HG03575 (cell line): ENCODE results near the gene KIAA1549.
"Not testable (repeated sequence)": the region's sequence is repeated elsewhere in the genome, so short reads cannot be mapped to it uniquely, and the experiment has no call there.

Experiments
- ATAC-seq: cut with Tn5 transposase; IDR thresholded peaks from one replicate; pipeline ENCODE4 v1.9.1; 2021; ENCODE audit not compliant: unreplicated experiment, insufficient number of reproducible peaks, low FRiP score; ENCODE audit errors: extremely low read depth

The KIAA1549 gene

DNA sequence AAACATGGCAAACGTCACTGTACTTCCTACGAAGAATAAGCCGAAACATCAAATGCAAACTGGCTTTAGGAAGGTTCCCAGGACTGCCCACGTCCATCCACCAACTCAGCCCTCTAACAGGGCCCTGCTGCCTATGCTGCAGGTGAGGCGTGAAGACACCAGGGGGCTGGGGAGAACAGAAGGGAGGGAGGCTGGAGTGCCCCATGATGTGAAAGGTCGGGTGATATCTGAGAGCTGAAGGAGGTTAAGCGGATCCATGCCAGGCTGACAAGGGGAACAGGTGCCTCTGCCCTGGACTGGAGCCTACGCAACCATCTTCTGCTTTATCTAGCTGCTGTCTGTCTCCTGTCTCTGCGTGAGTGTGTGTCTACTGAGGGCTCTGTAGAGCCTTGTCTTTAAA lies 143.0 kb downstream of the KIAA1549 start:
- ATAC-seq: no peak

DNA sequence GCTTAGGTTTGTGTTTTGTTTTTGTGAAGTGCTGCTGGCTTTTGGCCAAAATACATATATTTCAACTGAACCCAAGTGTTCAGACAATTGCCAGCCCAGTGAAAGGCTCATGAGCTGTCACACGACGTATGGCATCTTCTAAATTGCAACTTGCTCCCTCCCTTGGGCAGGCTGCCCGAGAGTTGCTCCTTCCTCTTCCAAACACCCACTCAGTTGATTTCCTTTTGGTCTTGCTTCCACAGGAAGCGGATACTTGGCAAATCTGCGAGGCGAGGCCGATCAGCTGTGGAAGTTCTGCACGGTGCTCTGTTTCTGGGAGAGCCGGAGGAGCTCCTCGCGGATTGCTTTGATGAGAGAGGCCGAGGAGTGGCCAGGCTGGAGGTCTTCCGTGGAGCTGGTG lies 143.6 kb downstream of the KIAA1549 start:
- no peak for ATAC-seq

DNA sequence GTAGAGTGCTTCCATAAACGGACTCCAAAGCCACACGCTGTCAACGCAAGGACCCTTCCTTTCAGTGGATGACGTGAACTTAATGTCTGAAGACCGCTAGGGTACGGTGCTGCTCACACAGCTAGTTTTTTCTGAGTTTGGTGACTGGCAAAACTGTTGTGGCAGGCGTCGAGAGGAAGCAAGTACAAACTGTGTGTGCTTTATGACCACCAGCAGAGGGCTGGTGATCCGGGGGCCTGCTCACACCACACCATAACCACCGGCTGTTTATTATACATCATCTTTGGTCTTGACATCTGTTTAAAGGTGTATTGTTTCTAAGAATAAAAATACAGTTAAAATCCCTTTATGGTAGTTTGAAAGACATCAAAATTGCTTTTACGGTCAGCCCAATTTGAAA lies 146.1 kb downstream of the KIAA1549 start:
- no peak for ATAC-seq

DNA sequence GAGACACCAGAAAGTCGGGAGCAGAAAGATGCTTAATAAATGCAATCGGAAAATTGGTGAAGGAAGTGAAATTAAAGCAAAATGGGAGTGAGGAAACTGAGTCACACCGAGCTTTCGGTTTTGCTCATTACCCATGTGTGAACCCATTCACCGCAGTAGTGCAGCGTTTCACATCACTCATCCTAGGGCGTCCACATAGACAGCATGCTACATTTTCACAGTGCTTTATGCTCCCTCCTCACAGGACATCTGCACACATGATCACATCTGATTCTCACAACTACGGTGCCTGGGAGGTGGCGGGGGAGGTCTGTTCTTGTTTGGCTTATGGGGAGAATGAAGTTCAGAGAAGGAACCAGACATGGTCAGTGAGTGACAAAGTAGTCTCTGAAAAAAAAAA lies 146.6 kb downstream of the KIAA1549 start:
- ATAC-seq: no peak

DNA sequence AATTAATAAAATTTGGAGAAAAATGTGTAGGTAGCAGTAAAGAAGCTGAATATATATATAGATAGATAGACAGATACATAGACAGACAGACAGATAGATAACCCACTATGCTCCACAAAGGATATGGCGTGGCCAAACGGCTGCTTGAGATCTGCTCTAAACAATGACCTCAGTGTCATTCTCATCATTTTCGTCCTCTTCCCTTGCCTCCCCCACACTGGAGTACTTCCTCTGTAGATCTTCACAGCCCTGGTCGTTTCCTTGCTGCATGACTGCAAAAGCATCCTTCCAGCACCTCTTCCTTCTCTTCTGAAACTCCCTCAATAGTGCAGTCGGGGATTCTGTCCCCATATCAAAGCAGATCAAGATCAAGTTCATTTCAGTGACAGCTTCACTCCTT lies 147.6 kb downstream of the KIAA1549 start:
- ATAC-seq: no peak

DNA sequence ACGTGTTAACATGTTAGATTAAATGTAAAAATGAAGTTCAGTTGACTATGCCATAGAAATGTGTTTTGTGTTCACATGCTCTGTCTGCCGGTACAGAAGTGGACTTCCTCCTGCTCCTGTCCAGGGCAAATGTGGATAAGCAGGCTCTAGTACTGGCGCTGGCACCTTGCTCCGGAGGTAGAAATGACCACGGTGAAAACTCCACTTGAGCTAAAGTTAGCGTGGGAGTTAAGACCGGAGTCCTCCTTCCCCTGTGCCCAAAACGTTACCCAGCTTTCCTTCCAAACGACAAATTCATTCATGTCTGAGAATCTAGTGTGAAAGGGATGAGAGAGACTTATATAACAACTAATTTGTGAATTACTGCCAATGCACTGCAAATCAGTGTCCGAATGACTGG lies 148.2 kb downstream of the KIAA1549 start:
- ATAC-seq: no peak

DNA sequence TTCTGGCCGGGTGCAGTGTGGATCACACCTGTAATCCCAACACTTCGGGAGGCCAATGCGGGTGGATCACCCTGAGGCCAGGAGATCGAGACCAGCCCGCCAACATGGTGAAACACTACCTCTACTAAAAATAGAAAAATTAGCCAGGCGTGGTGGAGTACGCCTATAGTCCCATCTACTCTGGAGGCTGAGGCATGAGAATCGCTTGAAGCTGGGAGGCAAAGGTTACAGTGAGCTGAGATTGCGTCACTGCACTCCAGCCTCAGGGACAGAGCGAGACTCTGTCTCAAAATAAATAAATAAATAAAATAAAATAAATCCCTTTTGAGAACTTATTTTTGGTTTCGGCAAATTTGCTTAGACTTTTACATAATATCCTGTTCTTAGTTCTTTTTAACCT lies 151.9 kb downstream of the KIAA1549 start:
- ATAC-seq: no peak

DNA sequence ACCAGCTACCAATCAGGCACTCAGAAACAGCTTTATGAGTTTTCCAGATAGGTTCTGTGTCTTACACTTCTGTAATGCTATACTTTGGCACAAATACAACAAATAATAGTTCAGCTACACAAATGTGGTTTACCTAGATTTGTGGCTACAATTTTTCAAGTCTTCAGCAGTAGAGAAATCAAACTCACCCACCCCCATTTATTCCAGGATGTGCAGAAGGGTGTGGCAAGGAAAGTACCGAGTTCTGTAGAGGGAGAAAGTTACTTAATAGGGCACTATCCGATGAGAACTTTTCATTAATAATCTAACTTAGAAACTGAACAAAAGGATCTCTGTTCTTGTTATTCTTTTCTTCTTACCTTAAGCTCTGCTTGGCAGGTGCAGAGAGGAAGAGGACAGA lies 152.9 kb downstream of the KIAA1549 start:
- ATAC-seq: no peak

DNA sequence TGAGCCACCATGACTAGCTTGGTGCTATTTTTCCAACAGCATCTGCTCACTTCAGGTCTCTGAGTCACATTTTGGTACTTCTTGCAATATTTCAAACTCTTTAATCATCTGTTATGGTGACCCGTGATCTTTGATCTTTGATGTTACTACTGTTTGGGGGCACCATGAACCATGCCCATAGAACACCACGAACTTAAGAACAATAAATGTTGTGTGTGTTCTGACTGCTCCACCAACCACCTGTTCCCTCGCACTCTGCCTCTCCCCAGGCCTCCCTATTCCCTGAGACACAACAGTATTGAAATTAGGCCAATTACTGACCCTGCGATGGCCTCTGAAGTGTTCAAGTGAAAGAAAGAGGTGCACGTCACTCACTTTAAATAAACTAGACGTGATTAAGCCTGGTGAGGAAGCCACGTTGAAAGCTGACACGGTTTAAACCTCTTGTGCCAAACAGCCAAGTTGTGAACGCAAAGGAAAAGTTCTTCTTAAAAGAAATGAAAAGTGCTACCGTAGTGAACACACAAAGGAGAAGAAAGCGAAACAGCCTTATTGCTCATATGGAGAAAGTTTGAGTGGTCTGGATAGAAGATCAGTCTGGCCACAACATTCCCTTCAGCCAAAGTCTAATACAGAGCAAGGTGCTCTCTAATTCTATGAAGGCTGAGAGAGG lies 156.0 kb downstream of the KIAA1549 start:
- no peak for ATAC-seq

DNA sequence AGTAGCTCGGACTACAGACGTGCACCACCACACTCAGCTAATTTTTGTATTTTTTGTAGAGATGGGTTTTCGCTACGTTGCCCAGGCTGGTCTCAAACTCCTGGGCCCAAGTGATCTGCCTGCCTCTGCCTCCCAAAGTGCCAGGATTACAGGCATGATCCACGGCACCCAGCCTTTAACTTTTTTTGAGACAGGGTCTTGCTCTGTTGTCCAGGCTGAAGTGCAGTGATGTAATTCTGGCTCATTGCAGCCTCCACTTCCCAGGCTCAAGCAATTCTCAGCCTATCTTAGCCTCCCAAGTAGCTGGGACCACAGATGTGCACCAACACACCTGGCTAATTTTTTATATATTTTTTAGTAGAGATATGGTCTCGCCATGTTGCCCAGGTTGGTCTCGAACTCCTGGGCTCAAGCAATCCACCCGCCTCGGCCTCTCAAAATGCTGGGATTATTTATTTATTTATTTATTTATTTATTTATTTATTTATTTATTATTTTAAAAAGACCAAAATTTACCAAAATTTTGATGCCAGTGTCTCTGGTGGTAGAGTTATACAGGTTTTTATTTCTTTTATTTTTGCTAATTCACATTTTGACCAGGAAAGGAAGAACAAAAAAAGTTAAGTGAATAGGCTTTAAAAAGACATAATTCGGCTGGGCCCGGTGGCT lies 158.2 kb downstream of the KIAA1549 start:
- no peak for ATAC-seq

DNA sequence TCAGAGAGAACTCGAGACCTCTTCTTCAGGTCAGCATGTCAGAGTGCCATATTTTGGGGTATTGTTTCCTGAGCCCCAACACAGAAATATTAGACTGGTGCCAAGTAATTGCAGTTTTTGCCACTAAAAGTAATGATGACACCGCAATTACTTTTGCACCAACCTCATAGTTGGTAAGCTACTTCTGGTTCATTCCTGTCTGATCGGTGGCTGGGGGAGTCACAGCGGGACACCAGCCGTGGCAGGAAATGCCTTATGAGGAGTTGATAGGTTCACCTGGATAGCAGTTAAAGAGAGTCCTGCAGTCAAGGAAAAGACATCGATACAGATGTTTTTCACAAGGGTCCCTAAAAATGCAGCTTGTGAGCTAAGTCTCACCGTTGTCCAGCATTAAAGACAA lies 159.3 kb downstream of the KIAA1549 start:
- ATAC-seq: no peak

DNA sequence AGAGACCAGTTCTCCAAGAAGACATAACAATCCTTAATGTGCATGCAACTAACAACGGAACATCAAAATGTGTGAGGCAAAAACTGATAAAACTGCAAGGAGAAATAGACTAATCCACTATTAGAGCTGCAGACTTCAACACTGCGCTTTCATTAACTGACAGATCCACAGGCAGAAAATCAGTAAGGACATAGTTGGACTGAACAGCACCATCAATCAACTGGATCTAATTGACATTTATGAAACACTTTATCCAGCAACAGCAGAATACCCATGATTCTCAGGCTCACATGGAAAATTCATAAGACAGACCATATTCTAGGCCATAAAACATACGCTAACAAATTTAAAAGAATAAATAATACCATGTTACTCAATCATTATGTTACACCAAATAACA lies 161.6 kb downstream of the KIAA1549 start:
- ATAC-seq: no peak

DNA sequence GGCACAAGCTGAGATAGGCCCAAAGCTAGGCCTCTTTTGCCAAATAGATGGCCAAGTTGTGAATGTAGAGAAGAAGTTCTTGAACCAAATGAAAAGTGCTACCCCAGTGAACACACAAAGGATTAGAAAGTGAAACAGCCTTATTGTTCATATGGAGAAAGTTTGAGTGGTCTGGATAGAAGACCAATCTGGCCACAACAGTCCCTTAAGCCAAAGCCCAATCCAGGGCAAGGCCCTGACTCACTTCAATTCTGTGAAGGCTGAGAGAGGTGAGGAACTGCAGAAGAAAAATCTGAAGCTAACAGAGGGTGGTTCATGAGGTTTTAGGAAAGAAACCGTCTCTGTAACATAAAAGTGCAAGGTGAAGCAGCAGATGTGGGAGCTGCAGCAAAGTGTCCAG lies 164.5 kb downstream of the KIAA1549 start:
- ATAC-seq: no peak

DNA sequence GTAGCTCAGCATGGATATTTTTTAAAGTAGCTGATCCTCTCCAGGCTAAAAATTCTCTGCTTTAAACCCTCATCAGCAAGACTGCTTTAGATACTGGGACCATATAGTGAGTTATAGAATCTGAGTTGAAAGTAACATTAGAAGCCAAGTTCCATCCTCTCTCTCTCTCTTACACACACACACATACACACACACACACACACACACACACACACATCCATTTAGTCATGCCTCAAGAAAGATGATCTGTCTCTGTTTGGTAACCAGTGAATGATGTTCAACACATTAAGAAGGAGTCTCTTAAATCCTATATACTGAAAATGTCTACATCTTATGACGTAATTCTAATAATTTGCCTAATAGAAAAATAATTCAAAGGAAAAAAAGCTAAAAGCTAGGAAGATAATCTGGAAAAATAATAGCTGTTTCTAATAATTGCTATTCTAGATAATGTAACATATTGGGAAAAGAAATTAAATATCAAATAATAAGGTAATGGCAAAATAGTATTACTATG lies 166.3 kb downstream of the KIAA1549 start:
- no peak for ATAC-seq

DNA sequence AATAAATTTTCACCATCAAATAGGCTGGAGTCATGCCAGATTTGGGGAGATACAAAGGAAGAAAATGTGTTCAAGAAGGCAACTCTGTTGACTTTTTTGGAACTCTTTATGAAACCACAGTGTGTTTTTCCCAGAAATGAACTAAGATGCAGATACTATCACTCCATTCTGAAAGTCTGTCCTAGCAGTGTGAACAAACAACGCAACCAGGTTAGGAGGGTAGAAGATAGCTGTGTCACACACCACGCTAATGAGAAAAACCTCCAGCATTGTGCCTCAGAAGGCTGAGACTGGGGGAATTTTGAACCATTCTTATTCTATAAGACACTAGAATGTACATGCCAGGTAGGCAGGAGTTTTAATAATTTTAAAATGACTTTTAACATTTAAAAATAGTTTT lies 167.2 kb downstream of the KIAA1549 start:
- no peak for ATAC-seq

DNA sequence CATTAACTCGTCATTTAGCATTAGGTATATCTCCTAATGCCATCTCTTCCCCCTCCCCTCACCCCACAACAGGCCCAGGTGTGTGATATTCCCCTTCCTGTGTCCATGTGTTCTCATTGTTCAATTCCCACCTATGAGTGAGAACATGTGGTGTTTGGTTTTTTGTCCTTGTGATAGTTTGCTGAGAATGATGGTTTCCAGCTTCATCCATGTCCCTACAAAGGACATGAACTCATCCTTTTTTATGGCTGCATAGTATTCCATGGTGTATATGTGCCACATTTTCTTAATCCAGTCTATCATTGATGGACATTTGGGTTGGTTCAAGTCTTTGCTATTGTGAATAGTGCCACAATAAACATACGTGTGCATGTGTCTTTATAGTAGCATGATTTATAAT lies 169.9 kb downstream of the KIAA1549 start:
- not testable (repeated sequence) for ATAC-seq

DNA sequence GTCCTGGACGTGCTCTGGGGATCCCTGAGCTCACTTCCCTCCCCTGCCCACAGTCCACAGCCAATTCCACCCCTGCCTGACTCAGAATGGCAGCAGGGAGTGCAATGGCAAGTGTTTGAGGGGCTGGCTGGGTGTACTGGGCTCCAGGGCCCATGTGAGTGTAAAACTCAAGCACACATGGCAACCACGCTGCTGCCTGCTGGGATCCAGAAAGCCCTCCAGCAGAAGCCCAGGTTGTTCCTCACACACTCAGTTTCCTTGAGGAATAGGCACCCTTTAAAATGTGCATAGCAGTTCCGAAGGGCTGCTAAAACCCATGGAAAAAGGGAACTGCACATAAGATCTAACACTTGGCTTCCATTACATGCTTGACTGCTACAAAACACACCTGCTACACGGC lies 171.8 kb downstream of the KIAA1549 start:
- ATAC-seq: no peak

DNA sequence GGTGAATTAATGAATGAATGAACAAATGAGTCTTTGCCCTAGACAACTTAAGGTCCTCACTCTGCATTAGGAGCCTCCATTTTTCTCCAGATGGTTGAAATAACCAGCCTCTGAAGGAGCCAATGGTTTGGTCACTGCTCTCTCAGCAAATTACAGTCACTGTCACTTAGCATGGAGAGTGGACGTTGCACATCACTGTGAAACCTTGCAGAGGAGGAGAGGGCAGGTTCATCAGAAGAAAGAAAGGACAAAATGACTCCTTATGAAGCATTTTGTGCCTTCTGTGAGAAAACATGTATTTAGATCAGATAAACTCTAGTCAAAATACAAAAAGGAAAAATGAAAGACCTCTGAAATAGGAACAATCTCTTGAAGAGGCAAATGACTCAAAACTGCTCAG lies 176.6 kb downstream of the KIAA1549 start:
- ATAC-seq: no peak

DNA sequence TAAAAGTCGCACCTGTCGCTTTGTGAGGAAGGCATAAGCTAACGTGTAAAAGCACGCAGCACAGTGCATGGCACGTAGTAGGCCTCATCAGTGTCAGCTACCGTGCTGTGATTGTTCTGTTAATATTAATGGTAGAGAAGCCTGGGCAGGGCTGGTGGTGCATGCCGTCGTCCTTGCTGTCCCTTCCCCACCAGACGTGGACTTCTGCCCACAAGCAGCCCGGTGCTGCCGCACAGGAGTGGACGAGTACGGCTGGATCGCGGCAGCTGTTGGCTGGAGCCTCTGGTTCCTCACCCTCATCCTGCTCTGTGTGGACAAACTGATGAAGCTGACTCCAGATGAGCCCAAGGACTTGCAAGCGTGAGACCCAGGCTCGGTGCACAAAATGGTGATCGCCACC lies 178.5 kb downstream of the KIAA1549 start:
- no peak for ATAC-seq

DNA sequence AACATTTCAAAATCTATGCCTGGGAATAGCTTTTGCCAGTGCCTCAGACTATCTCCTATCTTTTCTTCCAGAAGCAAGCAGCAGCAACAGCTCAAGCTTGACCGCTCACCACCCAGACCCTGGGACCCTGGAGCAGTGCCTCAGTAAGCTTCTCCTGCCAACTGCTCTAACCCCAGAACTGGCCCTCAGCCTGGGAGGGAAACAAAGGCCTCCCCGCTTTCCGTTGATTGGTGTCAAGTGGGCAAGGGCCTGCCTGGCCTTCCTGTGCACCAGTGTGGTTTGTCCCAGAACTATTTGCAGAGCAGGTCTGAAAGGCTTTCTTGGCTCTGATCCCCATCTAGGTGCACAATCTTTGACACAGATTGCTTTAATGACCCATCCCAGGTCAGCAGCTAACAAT lies 179.9 kb downstream of the KIAA1549 start:
- no peak for ATAC-seq
